Measurements from ENCODE around the gene CGB5. TPM values are rescaled to one million over a fixed set of nuclear protein-coding genes. Genes with fewer than 3 reads are reported as not detected.
"Not testable (repeated sequence)": the region's sequence is repeated elsewhere in the genome, so short reads cannot be mapped to it uniquely, and the experiment has no call there.

The CGB5 gene
- total RNA-seq, 1 experiment from 2014 or later, result not detected

GRCh38 chr19:49050376-49051033 lies 6.9 kb downstream of the CGB5 start:
- H3K9me3 Mint-ChIP-seq (ENCODE audit: unreplicated experiment); H3K36me3 Mint-ChIP-seq (ENCODE audit: insufficient read depth, unreplicated experiment); H3K4me1 Mint-ChIP-seq (ENCODE audit: insufficient read depth, unreplicated experiment); H3K27me3 Mint-ChIP-seq (ENCODE audit: insufficient read depth, unreplicated experiment); intact Hi-C loops (cut with micrococcal nuclease); CTCF ChIA-PET; BruUV-seq (replicated peaks): not testable (repeated sequence)
- Mint-ChIP-seq H3K27ac (ENCODE audit: low read depth, unreplicated experiment) (peak overlapping the region; percentile 89), H3K4me3 (ENCODE audit: unreplicated experiment) (peak overlapping the region; percentile 19)
- DNase-seq (ENCODE audit: unreplicated experiment), result peak; percentile 65
- POLR2A ChIA-PET, result interaction anchor here (0.6 to 1.0 kb wide), 4 partner anchors 9 to 439 kb away, joined by 3 to 5 read pairs (median 4); partner anchors contain the start of gene GYS1

GRCh38 chr19:49056101-49056901 lies 12.7 kb downstream of the CGB5 start:
- H3K9me3 Mint-ChIP-seq (ENCODE audit: unreplicated experiment), result no peaks in the 10 kb centered on the region
- peak; percentile 15 for TF ChIP-seq CTCF (IDR thresholded peaks at IDR 0.05; ENCODE audit: unreplicated experiment)
- H3K27me3 Mint-ChIP-seq (ENCODE audit: insufficient read depth, unreplicated experiment), result no peaks in the 10 kb centered on the region
- intact Hi-C loops (cut with micrococcal nuclease), result no loop called here
- H3K4me1 Mint-ChIP-seq (ENCODE audit: insufficient read depth, unreplicated experiment), result peaks cover 17% of the 10 kb centered on the region
- H3K4me3 Mint-ChIP-seq (ENCODE audit: unreplicated experiment), result peak overlapping the region; percentile 64
- no peak overlapping the region for H3K27ac Mint-ChIP-seq (ENCODE audit: low read depth, unreplicated experiment)
- DNase-seq (ENCODE audit: unreplicated experiment), result peak; percentile 55
- BruUV-seq (replicated peaks), result no TSS peak
- ChIA-PET CTCF (interaction anchor here (0.6 to 1.4 kb wide), 6 partner anchors 9 to 1708 kb away, joined by 3 to 6 read pairs (median 3); no protein-coding TSS in a partner anchor), POLR2A (interaction anchor here (0.6 to 2.6 kb wide), 7 partner anchors 13 to 430 kb away, joined by 3 to 22 read pairs (median 3); partner anchors contain the start of genes GYS1 and RUVBL2)
- H3K36me3 Mint-ChIP-seq (ENCODE audit: insufficient read depth, unreplicated experiment), result no peaks in the 10 kb centered on the region

- intact Hi-C loops (cut with micrococcal nuclease); H3K27me3 Mint-ChIP-seq (ENCODE audit: insufficient read depth, unreplicated experiment); DNase-seq (ENCODE audit: unreplicated experiment); H3K27ac Mint-ChIP-seq (ENCODE audit: low read depth, unreplicated experiment); BruUV-seq (replicated peaks); H3K36me3 Mint-ChIP-seq (ENCODE audit: insufficient read depth, unreplicated experiment); H3K9me3 Mint-ChIP-seq (ENCODE audit: unreplicated experiment): not testable (repeated sequence)
- Mint-ChIP-seq H3K4me1 (ENCODE audit: insufficient read depth, unreplicated experiment) (peaks cover 17% of the 10 kb centered on the region), H3K4me3 (ENCODE audit: unreplicated experiment) (peak overlapping the region; percentile 64)
- ChIA-PET CTCF (interaction anchor here (0.6 to 1.4 kb wide), 6 partner anchors 8 to 1708 kb away, joined by 3 to 6 read pairs (median 4); no protein-coding TSS in a partner anchor), POLR2A (interaction anchor here (0.6 to 2.6 kb wide), 6 partner anchors 13 to 157 kb away, joined by 3 to 22 read pairs (median 4); partner anchors contain the start of genes GYS1, NUCB1 and RUVBL2)
Measured at GRCh38 chr19:49056902-49057596, 13.4 kb downstream of the CGB5 start.

GRCh38 chr19:49057636-49058234 lies 14.1 kb downstream of the CGB5 start, which contains the start of gene CGB7:
Gene CGB7 (minus strand): TSS chr19:49057749. CDS start chr19:49055375, 2,374 bp downstream.
- no peak for TF ChIP-seq CTCF (IDR thresholded peaks at IDR 0.05; ENCODE audit: unreplicated experiment)

More at GRCh38 chr19:49057636-49058234, 14.1 kb downstream of the CGB5 start, which contains the start of gene CGB7:
- Mint-ChIP-seq H3K4me3 (ENCODE audit: unreplicated experiment) (peak within 1 kb of the TSS; percentile 64), H3K9me3 (ENCODE audit: unreplicated experiment) (no peaks in the 10 kb centered on the region), H3K27me3 (ENCODE audit: insufficient read depth, unreplicated experiment) (no peaks in the 10 kb centered on the region), H3K4me1 (ENCODE audit: insufficient read depth, unreplicated experiment) (peaks cover 17% of the 10 kb centered on the region), H3K27ac (ENCODE audit: low read depth, unreplicated experiment) (no peak within 1 kb of the TSS), H3K36me3 (ENCODE audit: insufficient read depth, unreplicated experiment) (no peaks in the 10 kb centered on the region)
- POLR2A ChIA-PET, result interaction anchor here (0.6 to 2.6 kb wide), 5 partner anchors 38 to 158 kb away, joined by 3 to 22 read pairs (median 6); partner anchors contain the start of genes GYS1, NUCB1 and RUVBL2
- intact Hi-C loops (cut with micrococcal nuclease), result no loop called here
- CTCF ChIA-PET, result interaction anchor here (0.6 to 1.0 kb wide), 2 partner anchors 28 to 38 kb away, joined by 3 to 4 read pairs; no protein-coding TSS in a partner anchor
- peak; percentile 76 for DNase-seq (ENCODE audit: unreplicated experiment)
- no TSS peak for BruUV-seq (replicated peaks)
